GM21423 (cell line): ENCODE results near the gene PIP4K2C.

Source experiments
- ATAC-seq: cut with Tn5 transposase; IDR thresholded peaks from one replicate; pipeline ENCODE4 v1.9.1; 2021; ENCODE audit warnings: mild to moderate bottlenecking, moderate library complexity; ENCODE audit not compliant: unreplicated experiment

PIP4K2C gene

GRCh38 chr12:57620936-57621496, 30.0 kb downstream of the PIP4K2C start:
- ATAC-seq: no peak

- ATAC-seq: peak; percentile 48
Observed at GRCh38 chr12:57621497-57622292, 30.7 kb downstream of the PIP4K2C start.

- ATAC-seq: no peak
Observed at GRCh38 chr12:57622293-57623245, 31.6 kb downstream of the PIP4K2C start.

GRCh38 chr12:57623385-57623784, 32.4 kb downstream of the PIP4K2C start:
- no peak for ATAC-seq

GRCh38 chr12:57623811-57624390, 32.9 kb downstream of the PIP4K2C start:
- no peak for ATAC-seq

- no peak for ATAC-seq
Observed at GRCh38 chr12:57624441-57625220, 33.6 kb downstream of the PIP4K2C start.

GRCh38 chr12:57625261-57626032, 34.5 kb downstream of the PIP4K2C start:
- no peak for ATAC-seq

GRCh38 chr12:57626111-57626920, 35.3 kb downstream of the PIP4K2C start:
- no peak for ATAC-seq

GRCh38 chr12:57626921-57627445, 36.0 kb downstream of the PIP4K2C start:
- ATAC-seq: no peak

GRCh38 chr12:57627501-57628279, 36.7 kb downstream of the PIP4K2C start:
- ATAC-seq: no peak

- ATAC-seq: no peak
Observed at GRCh38 chr12:57628280-57629191, 37.5 kb downstream of the PIP4K2C start.

- no peak for ATAC-seq
Observed at GRCh38 chr12:57629897-57630471, 39.0 kb downstream of the PIP4K2C start.

GRCh38 chr12:57630891-57631433, 40.0 kb downstream of the PIP4K2C start:
- ATAC-seq: no peak

GRCh38 chr12:57631566-57632072, 40.6 kb downstream of the PIP4K2C start:
- ATAC-seq: no peak

- ATAC-seq: no peak
Observed at GRCh38 chr12:57632073-57632957, 41.3 kb downstream of the PIP4K2C start.
